HFFc6 (cell line): ENCODE results near the gene ARHGAP45. TPM values are rescaled to one million over a fixed set of nuclear protein-coding genes. Genes with fewer than 3 reads are reported as not detected.
A peak's percentile ranks its signal among the peaks of the same experiment; 100 is the strongest.

Experiments used
- DNase-seq: peaks from one replicate; pipeline ENCODE4 v3.0.0-alpha.2; 2018
- H3K27ac Mint-ChIP-seq: 2 replicates; pipeline ENCODE4 v1.8.0; 2020; ENCODE audit warnings: mild to moderate bottlenecking, mixed read lengths
- H3K27me3 Mint-ChIP-seq: 2 replicates; pipeline ENCODE4 v1.8.0; 2021; ENCODE audit warnings: mild to moderate bottlenecking, moderate library complexity, mixed read lengths; ENCODE audit not compliant: insufficient read depth
- H3K36me3 Mint-ChIP-seq: 2 replicates; pipeline ENCODE4 v1.8.0; 2021; ENCODE audit warnings: low read depth, mixed read lengths
- H3K4me1 Mint-ChIP-seq: 2 replicates; pipeline ENCODE4 v1.8.0; 2020; ENCODE audit warnings: low read depth, mixed read lengths
- H3K4me3 Mint-ChIP-seq: 2 replicates; pipeline ENCODE4 v1.8.0; 2020; ENCODE audit warnings: mild to moderate bottlenecking, moderate library complexity, mixed read lengths
- H3K9me3 Mint-ChIP-seq: 2 replicates; pipeline ENCODE4 v1.8.0; 2020; ENCODE audit warnings: mild to moderate bottlenecking, mixed read lengths
- CTCF ChIP-seq: fragments of 200-600 bp; sonication (generic); IDR thresholded peaks from 2 replicates; pipeline ENCODE4 v1.5.0; 2021; ENCODE audit warnings: antibody characterized with exemption, mild to moderate bottlenecking
- total RNA-seq, 6 experiments: library from RNA; stranded (reverse); fragmentation: NEBNext Ultra II Directional; extraction: Animal tissue kit (Norgen Biotek cat#: 25700); gene quantifications; 2 replicates in 1 of 6; 3 replicates in 5 of 6; pipeline ENCODE4 v1.2.3, GENCODE V29; 2021

ARHGAP45 gene
- total RNA-seq, 6 experiments from 2014 or later: 0.28 to 0.74 (median 0.60) TPM

DNA sequence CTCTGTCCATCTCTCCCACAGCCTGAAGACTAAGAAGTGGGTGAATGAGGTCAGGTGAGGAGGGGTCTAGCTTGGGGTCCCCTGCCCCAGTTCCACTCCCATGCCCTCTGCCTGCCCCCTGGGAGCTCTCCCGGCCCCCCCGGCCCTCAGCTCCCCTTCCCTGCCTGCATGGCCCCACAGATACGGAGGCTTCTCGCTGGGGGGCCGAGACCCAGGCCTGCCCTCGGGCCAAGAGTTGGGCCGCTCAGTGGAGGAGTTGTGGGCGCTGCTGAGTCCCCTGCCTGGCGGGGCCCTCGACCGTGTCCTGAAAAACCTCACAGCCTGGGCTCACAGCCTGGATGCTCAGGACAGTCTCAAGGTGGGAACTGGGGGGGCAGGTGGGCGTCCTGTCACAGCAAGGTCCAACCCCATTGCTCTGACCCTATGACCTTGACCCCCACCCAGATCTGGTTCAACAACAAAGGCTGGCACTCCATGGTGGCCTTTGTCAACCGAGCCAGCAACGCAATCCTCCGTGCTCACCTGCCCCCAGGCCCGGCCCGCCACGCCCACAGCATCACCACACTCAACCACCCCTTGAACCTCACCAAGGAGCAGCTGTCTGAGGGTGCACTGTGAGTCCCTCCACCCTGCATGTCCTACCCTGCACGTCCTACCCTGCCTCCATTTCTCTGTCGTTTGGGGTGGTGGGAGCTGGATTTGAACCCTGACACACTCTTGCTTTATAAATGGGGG is 10.9 kb upstream of the ARHGAP45 start:
- no peak overlapping the region for H3K27ac Mint-ChIP-seq

GRCh38 chr19:1057176-1057855 is 9.7 kb upstream of the ARHGAP45 start:
- H3K27me3 Mint-ChIP-seq: peaks cover 3% of the 10 kb centered on the region
- H3K4me3 Mint-ChIP-seq: no peak overlapping the region
- peak; percentile 73 for DNase-seq
- no peaks in the 10 kb centered on the region for H3K4me1 Mint-ChIP-seq
- no peak overlapping the region for H3K27ac Mint-ChIP-seq
- peaks cover 12% of the 10 kb centered on the region; the same call in 1 of the 2 replicates for H3K36me3 Mint-ChIP-seq
- peaks cover 26% of the 10 kb centered on the region; the same call in 1 of the 2 replicates for H3K9me3 Mint-ChIP-seq
- peak; percentile 37; the same call in 1 of the 2 replicates for TF ChIP-seq CTCF

More for the DNA sequence above, 10.9 kb upstream of the ARHGAP45 start:
- Mint-ChIP-seq H3K4me1 (no peaks in the 10 kb centered on the region), H3K4me3 (no peak overlapping the region), H3K36me3 (peaks cover 12% of the 10 kb centered on the region; the same call in 1 of the 2 replicates), H3K9me3 (peaks cover 26% of the 10 kb centered on the region; the same call in 1 of the 2 replicates), H3K27me3 (peaks cover 3% of the 10 kb centered on the region)
- no peak for DNase-seq
- TF ChIP-seq CTCF: no peak

- TF ChIP-seq CTCF: no peak
- peaks cover 12% of the 10 kb centered on the region; the same call in 1 of the 2 replicates for H3K36me3 Mint-ChIP-seq
- H3K4me1 Mint-ChIP-seq: no peaks in the 10 kb centered on the region
- peaks cover 3% of the 10 kb centered on the region for H3K27me3 Mint-ChIP-seq
- H3K9me3 Mint-ChIP-seq: peaks cover 26% of the 10 kb centered on the region; the same call in 1 of the 2 replicates
- no peak overlapping the region for H3K4me3 Mint-ChIP-seq
- H3K27ac Mint-ChIP-seq: no peak overlapping the region
- no peak for DNase-seq
These were observed 8.9 kb upstream of the ARHGAP45 start for GRCh38 chr19:1058112-1058511.

GRCh38 chr19:1060689-1061088 is 6.3 kb upstream of the ARHGAP45 start:
- peaks cover 12% of the 10 kb centered on the region; the same call in 1 of the 2 replicates for H3K36me3 Mint-ChIP-seq
- DNase-seq: no peak
- H3K27me3 Mint-ChIP-seq: peaks cover 3% of the 10 kb centered on the region
- TF ChIP-seq CTCF: no peak
- H3K4me3 Mint-ChIP-seq: no peak overlapping the region
- H3K27ac Mint-ChIP-seq: no peak overlapping the region
- no peaks in the 10 kb centered on the region for H3K4me1 Mint-ChIP-seq
- peaks cover 26% of the 10 kb centered on the region; the same call in 1 of the 2 replicates for H3K9me3 Mint-ChIP-seq

DNA sequence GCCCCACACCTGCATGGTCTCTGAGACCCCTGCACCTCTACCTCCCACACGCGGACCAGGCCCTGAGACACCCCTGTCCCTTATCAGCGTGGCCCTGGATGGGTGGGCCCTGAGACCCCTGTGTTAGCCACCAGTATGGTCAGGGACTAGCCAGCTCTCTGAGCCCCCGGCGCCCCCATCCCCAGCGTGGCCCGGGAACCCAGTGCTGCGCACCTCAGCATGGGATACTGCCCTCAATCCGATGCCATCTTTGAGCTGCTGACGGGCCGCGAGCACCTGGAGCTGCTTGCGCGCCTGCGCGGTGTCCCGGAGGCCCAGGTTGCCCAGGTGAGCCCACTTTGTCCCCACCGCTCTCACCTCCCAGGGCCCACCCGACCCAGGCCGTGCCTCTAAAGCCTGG is 5.0 kb upstream of the ARHGAP45 start:
- Mint-ChIP-seq H3K27ac (no peak overlapping the region), H3K4me3 (no peak overlapping the region), H3K27me3 (peaks cover 2% of the 10 kb centered on the region), H3K4me1 (no peaks in the 10 kb centered on the region), H3K36me3 (peaks cover 6% of the 10 kb centered on the region; the same call in 1 of the 2 replicates), H3K9me3 (peaks cover 15% of the 10 kb centered on the region; the same call in 1 of the 2 replicates)
- no peak for DNase-seq
- no peak for TF ChIP-seq CTCF
